ENCODE results near the gene DAAM1.

The DAAM1 gene

DNA sequence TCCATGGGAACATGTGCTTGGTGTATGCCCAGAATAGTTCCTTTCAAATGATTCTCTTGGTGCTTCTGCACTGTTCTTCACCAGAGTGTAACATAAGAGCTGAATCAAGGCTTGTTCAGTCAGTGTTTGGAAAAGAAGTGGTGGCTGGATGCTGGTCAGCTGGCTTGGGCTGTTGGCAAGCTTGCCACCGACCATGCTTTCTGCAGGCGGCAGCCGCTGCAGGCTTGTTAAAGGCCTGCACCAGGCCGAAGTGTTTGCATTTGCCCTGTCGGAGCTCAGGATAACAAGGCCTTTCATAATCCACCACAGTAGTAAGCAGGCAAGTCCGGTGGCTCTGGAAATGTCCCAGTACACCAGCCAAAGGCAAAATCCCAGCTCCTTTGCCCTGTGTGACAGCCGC is 26.9 kb downstream of the DAAM1 start:
- H3K4me3 ChIP-seq (ENCODE audit: low read depth, low read length): no peak overlapping the region
- TF ChIP-seq, protein P1, sequence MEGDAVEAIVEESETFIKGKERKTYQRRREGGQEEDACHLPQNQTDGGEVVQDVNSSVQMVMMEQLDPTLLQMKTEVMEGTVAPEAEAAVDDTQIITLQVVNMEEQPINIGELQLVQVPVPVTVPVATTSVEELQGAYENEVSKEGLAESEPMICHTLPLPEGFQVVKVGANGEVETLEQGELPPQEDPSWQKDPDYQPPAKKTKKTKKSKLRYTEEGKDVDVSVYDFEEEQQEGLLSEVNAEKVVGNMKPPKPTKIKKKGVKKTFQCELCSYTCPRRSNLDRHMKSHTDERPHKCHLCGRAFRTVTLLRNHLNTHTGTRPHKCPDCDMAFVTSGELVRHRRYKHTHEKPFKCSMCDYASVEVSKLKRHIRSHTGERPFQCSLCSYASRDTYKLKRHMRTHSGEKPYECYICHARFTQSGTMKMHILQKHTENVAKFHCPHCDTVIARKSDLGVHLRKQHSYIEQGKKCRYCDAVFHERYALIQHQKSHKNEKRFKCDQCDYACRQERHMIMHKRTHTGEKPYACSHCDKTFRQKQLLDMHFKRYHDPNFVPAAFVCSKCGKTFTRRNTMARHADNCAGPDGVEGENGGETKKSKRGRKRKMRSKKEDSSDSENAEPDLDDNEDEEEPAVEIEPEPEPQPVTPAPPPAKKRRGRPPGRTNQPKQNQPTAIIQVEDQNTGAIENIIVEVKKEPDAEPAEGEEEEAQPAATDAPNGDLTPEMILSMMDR (IDR thresholded peaks at IDR 0.05; ENCODE audit: low read depth, low read length): no peak

DNA sequence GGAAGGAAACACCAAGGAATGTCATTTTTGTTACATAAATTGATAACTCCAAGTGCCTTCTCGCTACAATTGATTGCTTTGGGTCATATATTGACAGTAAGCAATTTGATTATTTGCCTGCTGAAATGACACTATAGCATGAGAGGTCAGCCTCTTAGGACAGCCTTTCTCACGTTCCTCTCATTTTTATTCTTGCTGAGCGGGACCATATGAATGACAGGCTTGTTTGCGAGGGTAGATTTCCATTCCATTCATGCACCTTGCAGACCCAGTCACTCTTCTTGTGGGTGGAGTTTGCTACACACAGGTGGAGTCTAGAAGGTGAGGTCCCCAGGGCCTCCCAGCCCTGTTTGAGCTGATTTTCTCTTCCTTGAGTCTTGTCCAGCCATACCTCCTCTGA is 27.3 kb downstream of the DAAM1 start:
- TF ChIP-seq, protein P1 (IDR thresholded peaks at IDR 0.05; ENCODE audit: low read depth, low read length): no peak
- no peak overlapping the region for H3K4me3 ChIP-seq (ENCODE audit: low read depth, low read length)

DNA sequence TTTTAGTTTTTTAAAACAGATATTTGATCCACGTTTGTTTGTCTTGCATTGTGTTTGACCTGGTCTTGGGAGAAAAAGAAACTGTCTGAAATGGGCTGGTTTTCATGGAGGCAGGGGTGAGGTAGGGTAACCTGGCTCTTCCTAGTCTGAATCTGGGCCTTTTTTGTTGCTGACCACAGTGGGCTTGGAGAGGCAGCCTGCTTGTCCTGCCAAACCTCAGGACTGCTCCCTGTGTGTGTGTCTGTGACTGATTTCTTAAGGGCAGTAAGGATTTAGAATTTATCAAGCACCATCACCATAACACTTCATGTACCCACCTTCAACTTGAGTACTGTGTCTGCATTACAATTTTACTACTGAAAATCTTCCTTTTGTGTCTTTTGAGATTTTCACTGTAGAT is 28.5 kb downstream of the DAAM1 start:
- TF ChIP-seq, protein P1 (IDR thresholded peaks at IDR 0.05; ENCODE audit: low read depth, low read length): no peak
- H3K4me3 ChIP-seq (ENCODE audit: low read depth, low read length): no peak overlapping the region

DNA sequence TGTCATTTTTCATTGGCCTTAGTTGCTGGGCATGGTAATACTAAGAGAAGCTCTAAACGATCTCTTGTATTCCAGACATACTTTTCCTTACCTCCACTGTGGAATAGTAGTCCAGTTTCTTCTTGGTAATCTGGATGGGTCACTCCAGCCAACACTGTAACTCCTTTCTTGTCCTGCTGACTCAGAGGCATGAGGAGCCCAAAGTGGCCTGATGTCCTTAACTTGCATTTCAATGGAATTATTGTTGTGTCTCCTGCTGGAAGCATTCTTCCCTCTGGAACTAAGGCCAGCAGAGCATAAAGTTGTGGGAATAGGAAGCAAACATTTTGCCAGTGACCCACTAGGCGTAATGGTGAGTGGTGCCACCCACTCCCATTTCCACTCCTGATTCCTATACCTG is 33.1 kb downstream of the DAAM1 start:
- H3K4me3 ChIP-seq (ENCODE audit: low read depth, low read length): no peak overlapping the region
- TF ChIP-seq, protein P1 (IDR thresholded peaks at IDR 0.05; ENCODE audit: low read depth, low read length): no peak

DNA sequence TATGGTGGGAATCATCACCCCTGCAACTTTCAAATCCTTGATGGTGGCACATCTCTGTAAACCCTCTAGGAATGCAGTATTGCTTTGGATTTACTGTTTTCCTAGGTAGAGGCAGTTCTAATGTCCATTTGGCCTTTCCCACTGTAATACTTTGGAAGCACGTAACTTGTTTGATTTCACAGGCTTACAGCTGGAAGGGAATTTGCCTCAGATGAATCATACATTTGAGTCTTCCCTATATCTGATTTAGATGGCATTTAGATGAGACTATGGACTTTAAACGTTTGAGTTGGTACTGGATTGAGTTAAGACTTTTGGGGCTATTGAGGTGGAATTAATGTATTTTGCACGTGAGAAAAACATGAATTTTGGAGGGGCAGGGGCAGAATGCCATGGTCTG is 35.9 kb downstream of the DAAM1 start:
- TF ChIP-seq, protein P1 (IDR thresholded peaks at IDR 0.05; ENCODE audit: low read depth, low read length): no peak
- H3K4me3 ChIP-seq (ENCODE audit: low read depth, low read length): no peak overlapping the region

DNA sequence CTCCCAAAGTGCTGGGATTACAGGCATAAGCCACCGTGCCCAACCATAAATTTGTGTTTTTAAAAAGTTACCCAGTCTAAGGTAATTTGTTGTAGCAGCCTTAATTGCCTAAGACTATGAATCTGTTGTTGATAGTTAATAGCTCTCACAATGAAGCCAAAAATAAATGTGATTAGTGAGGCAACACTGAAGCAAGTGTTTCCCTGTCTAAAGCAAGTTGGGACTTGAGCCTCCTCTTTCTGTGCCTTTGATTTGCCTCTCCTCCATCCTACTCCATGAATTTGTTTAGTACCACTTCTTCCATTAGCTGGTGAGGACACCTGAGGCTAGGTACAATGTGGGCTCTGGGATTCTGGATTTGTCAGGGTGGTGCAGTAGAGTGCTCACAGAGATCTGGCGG is 36.8 kb downstream of the DAAM1 start:
- no peak overlapping the region for H3K4me3 ChIP-seq (ENCODE audit: low read depth, low read length)
- TF ChIP-seq, protein P1 (IDR thresholded peaks at IDR 0.05; ENCODE audit: low read depth, low read length): no peak

DNA sequence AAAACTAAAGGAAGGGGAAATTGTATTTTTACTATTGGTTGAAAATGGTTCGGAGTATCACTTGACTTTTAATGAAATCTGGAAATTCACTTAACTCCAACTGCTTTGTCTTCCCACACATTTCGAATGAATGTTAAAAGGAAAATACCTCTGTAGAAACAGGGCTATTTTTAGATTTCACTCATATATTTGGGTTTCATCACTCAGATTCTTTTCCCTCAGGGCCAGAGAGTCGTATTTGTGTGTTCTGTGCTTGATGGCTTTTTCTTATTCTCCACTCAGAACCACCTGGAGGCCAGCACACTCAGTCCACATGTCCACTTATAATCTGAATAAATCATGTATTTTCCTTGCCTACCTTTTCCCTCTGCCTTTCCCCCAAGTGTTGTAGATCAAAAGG is 40.0 kb downstream of the DAAM1 start:
- H3K4me3 ChIP-seq (ENCODE audit: low read depth, low read length): no peak overlapping the region
- TF ChIP-seq, protein P1 (IDR thresholded peaks at IDR 0.05; ENCODE audit: low read depth, low read length): no peak

All from WI38 (cell line).